Upper lobe of right lung (tissue), 1 donor: Measurements from ENCODE around the gene PRKG1. TPM values are rescaled to one million over a fixed set of nuclear protein-coding genes. Genes with fewer than 3 reads are reported as not detected.

Experiments used
- ATAC-seq: fragments of 200-7000 bp; cut with Tn5 transposase; one replicate; pipeline ENCODE4 v1.9.1; 2020; ENCODE audit warnings: mild to moderate bottlenecking, moderate library complexity
- DNase-seq: peaks from one replicate; pipeline ENCODE4 v3.0.0-alpha.2; 2020
- H3K27ac ChIP-seq: fragments of 200-600 bp; one replicate; pipeline ENCODE4 v1.8.0; 2022
- H3K27me3 ChIP-seq: fragments of 200-600 bp; one replicate; pipeline ENCODE4 v1.8.0; 2022; ENCODE audit warnings: mild to moderate bottlenecking
- H3K36me3 ChIP-seq: fragments of 200-600 bp; one replicate; pipeline ENCODE4 v1.8.0; 2022
- H3K4me1 ChIP-seq: fragments of 200-600 bp; one replicate; pipeline ENCODE4 v1.8.0; 2022
- H3K4me3 ChIP-seq: fragments of 200-600 bp; one replicate; pipeline ENCODE4 v1.8.0; 2022; ENCODE audit warnings: mild to moderate bottlenecking
- H3K9me3 ChIP-seq: fragments of 200-600 bp; one replicate; pipeline ENCODE4 v1.8.0; 2022
- CTCF ChIP-seq: fragments of 200-600 bp; IDR thresholded peaks from one replicate; pipeline ENCODE4 v1.8.0; 2022; ENCODE audit warnings: antibody characterized with exemption
- intact Hi-C: fragments of 100-400 bp; cut with DNase I; formaldehyde crosslinking; loops from one replicate; pipeline ENCODE4 v1.11.0; 2022
- total RNA-seq: library from RNA; stranded (reverse); fragmentation: NEBNext Ultra II Directional; extraction: Animal tissue kit (Norgen Biotek cat#: 25700); gene quantifications from one replicate; pipeline ENCODE4 v1.2.1, GENCODE V29; 2021
- donor health status: DM: no; HTN: yes; CAD: no; lungs with severe emphysema.

Gene PRKG1
- total RNA-seq, 1 donor from 2014 or later = 30.0 TPM

- Histone ChIP-seq H3K36me3 (no peaks in the 10 kb centered on the region), H3K9me3 (no peaks in the 10 kb centered on the region), H3K27ac (no peak overlapping the region), H3K4me1 (no peaks in the 10 kb centered on the region), H3K4me3 (no peak overlapping the region), H3K27me3 (no peaks in the 10 kb centered on the region)
- ATAC-seq (no peak), DNase-seq (no peak)
- TF ChIP-seq CTCF = no peak
- intact Hi-C loops = no loop called here
Observed at GRCh38 chr10:52019656-52020055, 945.4 kb downstream of the PRKG1 start.

- Histone ChIP-seq H3K36me3 (no peaks in the 10 kb centered on the region), H3K4me3 (no peak overlapping the region), H3K27me3 (no peaks in the 10 kb centered on the region), H3K4me1 (no peaks in the 10 kb centered on the region), H3K9me3 (no peaks in the 10 kb centered on the region), H3K27ac (no peak overlapping the region)
- no peak for ATAC-seq
- no peak for TF ChIP-seq CTCF
- intact Hi-C loops = no loop called here
- DNase-seq = no peak
Observed at GRCh38 chr10:52020173-52020572, 945.9 kb downstream of the PRKG1 start.

- ATAC-seq (no peak), DNase-seq (no peak)
- no peaks in the 10 kb centered on the region for H3K4me1 ChIP-seq
- no peaks in the 10 kb centered on the region for H3K27me3 ChIP-seq
- no peak overlapping the region for H3K27ac ChIP-seq
- no peak overlapping the region for H3K4me3 ChIP-seq
- no peaks in the 10 kb centered on the region for H3K9me3 ChIP-seq
- intact Hi-C loops = no loop called here
- TF ChIP-seq CTCF = no peak
- H3K36me3 ChIP-seq = no peaks in the 10 kb centered on the region
Observed at GRCh38 chr10:52020702-52021101, 946.4 kb downstream of the PRKG1 start.

GRCh38 chr10:52027055-52027705 lies 952.9 kb downstream of the PRKG1 start:
- no peak overlapping the region for H3K4me3 ChIP-seq
- H3K27ac ChIP-seq = peak overlapping the region; percentile 47
- no peak for TF ChIP-seq CTCF
- H3K36me3 ChIP-seq = no peaks in the 10 kb centered on the region
- no peaks in the 10 kb centered on the region for H3K27me3 ChIP-seq
- DNase-seq = no peak
- no peaks in the 10 kb centered on the region for H3K9me3 ChIP-seq
- H3K4me1 ChIP-seq = peaks cover 6% of the 10 kb centered on the region
- ATAC-seq = peak; percentile 34
- intact Hi-C loops = no loop called here

GRCh38 chr10:52028523-52028858 lies 954.2 kb downstream of the PRKG1 start:
- no peaks in the 10 kb centered on the region for H3K36me3 ChIP-seq
- DNase-seq (no peak), ATAC-seq (no peak)
- H3K27ac ChIP-seq = no peak overlapping the region
- no peak for TF ChIP-seq CTCF
- no peaks in the 10 kb centered on the region for H3K9me3 ChIP-seq
- no peak overlapping the region for H3K4me3 ChIP-seq
- intact Hi-C loops = no loop called here
- H3K27me3 ChIP-seq = no peaks in the 10 kb centered on the region
- H3K4me1 ChIP-seq = peaks cover 6% of the 10 kb centered on the region

GRCh38 chr10:52029628-52030027 lies 955.3 kb downstream of the PRKG1 start:
- no peak overlapping the region for H3K4me3 ChIP-seq
- TF ChIP-seq CTCF = no peak
- DNase-seq = no peak
- no peaks in the 10 kb centered on the region for H3K27me3 ChIP-seq
- no peak overlapping the region for H3K27ac ChIP-seq
- no peaks in the 10 kb centered on the region for H3K36me3 ChIP-seq
- no peak for ATAC-seq
- H3K9me3 ChIP-seq = no peaks in the 10 kb centered on the region
- intact Hi-C loops = no loop called here
- peaks cover 6% of the 10 kb centered on the region for H3K4me1 ChIP-seq
